BE2C (cell line): ENCODE data around the gene NOS2.
"Not testable (repeated sequence)": the region's sequence is repeated elsewhere in the genome, so short reads cannot be mapped to it uniquely, and the experiment has no call there.

Experiments used
- DNase-seq: peaks from one replicate; pipeline ENCODE4 v3.0.0-alpha.2; 2020
- H3K27me3 ChIP-seq: fragments of 250-450 bp; sonication (Bioruptor Pico); 2 replicates; pipeline ENCODE4 v1.5.1; 2020; ENCODE audit warnings: mild to moderate bottlenecking
- H3K36me3 ChIP-seq: fragments of 250-450 bp; sonication (Bioruptor Pico); 2 replicates; pipeline ENCODE4 v1.5.1; 2020; ENCODE audit warnings: mild to moderate bottlenecking
- H3K4me1 ChIP-seq: fragments of 250-450 bp; sonication (Bioruptor Pico); 2 replicates; pipeline ENCODE4 v1.5.1; 2020
- H3K4me3 ChIP-seq: 2 replicates; pipeline ENCODE4 v1.5.1; 2011; ENCODE audit warnings: low read depth, low read length
- H3K9me3 ChIP-seq: fragments of 250-450 bp; sonication (Bioruptor Pico); 2 replicates; pipeline ENCODE4 v1.5.1; 2020
- TF ChIP-seq, protein P1 (sequence below): IDR thresholded peaks from 2 replicates; pipeline ENCODE4 v1.5.1; 2012; ENCODE audit warnings: mild to moderate bottlenecking, low read depth, low read length

Gene NOS2

DNA sequence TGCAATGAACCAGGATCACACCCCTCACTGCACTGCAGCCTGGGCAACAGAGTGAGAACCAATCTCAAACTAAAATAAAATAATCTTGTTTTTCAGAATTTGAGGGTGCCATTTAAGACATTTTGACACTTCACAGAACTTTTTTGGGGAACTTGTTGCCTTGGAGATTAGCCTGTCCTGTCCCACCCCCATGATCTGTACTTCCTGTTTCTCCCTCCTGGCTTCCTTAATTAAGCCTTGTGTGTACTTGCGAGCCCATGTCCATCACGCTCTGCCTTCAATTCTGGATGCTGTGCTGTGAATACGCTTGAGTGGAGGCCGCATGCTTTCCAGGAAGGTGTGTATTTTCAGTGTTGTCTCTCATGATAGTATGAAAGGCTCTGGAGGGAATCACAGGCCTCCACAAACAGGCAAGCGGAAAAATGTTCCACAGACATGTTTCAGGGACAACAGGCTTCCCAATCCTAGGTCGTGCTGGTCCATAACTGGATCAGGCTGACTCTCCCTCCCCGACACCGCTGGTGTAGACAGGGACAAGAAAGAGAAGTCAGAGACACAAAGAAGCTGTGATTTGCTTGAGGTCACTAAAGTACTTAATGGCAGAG is 56.9 kb downstream of the NOS2 start:
- no peak for DNase-seq
- no peaks in the 10 kb centered on the region for H3K36me3 ChIP-seq
- H3K4me3 ChIP-seq, result no peak overlapping the region
- H3K27me3 ChIP-seq, result no peaks in the 10 kb centered on the region
- TF ChIP-seq, protein P1, sequence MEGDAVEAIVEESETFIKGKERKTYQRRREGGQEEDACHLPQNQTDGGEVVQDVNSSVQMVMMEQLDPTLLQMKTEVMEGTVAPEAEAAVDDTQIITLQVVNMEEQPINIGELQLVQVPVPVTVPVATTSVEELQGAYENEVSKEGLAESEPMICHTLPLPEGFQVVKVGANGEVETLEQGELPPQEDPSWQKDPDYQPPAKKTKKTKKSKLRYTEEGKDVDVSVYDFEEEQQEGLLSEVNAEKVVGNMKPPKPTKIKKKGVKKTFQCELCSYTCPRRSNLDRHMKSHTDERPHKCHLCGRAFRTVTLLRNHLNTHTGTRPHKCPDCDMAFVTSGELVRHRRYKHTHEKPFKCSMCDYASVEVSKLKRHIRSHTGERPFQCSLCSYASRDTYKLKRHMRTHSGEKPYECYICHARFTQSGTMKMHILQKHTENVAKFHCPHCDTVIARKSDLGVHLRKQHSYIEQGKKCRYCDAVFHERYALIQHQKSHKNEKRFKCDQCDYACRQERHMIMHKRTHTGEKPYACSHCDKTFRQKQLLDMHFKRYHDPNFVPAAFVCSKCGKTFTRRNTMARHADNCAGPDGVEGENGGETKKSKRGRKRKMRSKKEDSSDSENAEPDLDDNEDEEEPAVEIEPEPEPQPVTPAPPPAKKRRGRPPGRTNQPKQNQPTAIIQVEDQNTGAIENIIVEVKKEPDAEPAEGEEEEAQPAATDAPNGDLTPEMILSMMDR, result no peak
- no peaks in the 10 kb centered on the region for H3K4me1 ChIP-seq
- no peaks in the 10 kb centered on the region for H3K9me3 ChIP-seq

DNA sequence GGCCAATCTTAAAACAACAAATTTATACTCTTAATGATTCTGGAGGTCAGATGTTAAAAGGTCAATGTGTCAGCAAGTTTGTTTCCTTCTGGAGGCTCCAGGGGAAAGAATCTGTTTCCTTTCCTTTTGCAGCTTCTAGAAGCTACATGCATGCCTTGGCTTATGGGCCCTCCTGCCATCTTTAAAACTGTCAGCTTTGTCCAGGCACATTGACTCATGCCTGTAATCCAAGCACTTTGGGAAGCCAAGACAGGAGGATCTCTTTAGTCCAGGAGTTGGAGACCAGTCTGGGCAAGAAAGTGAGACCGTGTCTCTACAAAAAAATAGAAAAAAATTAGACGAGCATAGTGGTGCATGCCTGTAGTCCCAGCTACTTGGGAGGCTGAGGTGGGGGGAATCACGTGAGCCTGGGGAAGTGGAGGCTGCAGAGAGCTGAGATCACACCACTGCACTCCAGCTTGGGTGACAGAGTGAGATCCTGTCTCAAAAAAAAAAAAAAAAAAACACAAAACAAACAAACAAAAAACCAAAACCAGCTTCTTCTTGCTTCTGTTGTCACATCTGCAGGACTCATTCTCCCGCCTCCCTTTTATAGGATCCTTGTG is 58.3 kb downstream of the NOS2 start:
- TF ChIP-seq, protein P1, result no peak
- H3K9me3 ChIP-seq, result no peaks in the 10 kb centered on the region
- H3K36me3 ChIP-seq, result no peaks in the 10 kb centered on the region
- H3K4me1 ChIP-seq, result no peaks in the 10 kb centered on the region
- H3K4me3 ChIP-seq, result no peak overlapping the region
- DNase-seq, result no peak
- no peaks in the 10 kb centered on the region for H3K27me3 ChIP-seq

DNA sequence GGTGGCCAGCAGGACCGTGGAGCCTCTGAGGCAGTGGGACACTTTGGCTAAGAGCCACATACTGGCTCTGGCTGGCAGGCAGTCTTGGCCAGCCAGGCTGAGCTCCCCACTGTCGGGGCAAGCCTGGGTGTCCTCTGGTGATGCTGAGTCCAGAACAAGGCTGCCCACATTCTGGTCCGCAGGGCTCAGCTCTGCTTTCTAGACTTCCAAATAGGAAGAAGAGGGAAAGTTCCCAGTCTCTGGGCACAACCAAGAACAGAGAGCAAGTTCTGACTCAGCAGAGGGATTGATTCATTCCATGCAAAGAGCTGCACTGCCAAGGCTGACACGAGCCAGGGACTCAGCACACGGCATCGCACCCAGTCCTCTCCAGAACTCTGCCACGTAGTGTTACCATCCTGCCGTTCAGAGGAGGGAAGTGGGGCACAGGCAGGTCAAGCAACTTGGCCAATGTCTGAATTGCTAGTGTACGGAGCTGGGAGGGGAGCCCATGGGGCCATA is 58.9 kb downstream of the NOS2 start:
- TF ChIP-seq, protein P1, result no peak
- no peak for DNase-seq
- H3K27me3 ChIP-seq, result no peaks in the 10 kb centered on the region
- H3K36me3 ChIP-seq, result no peaks in the 10 kb centered on the region
- H3K9me3 ChIP-seq, result no peaks in the 10 kb centered on the region
- H3K4me3 ChIP-seq, result no peak overlapping the region
- H3K4me1 ChIP-seq, result no peaks in the 10 kb centered on the region

DNA sequence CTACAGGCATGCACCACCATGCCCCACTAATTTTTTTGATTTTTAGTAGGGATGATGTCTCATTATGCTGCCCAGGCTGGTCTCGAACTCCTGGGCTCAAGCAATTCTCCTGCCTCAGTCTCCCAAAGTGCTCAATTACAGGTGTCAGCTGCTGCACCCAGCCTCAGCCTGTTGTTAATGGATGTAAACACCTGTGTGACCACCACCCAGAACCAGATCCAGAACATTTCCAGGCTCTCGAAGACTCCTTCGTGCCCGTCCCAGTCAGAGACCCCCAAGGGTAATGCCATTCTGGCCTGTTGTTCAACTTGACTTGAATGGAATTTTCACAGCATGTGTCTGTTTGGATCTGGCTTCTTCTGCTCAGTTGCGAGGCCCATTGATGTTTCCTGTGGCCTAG is 59.8 kb downstream of the NOS2 start:
- DNase-seq, H3K9me3 ChIP-seq, H3K36me3 ChIP-seq, H3K4me1 ChIP-seq, H3K27me3 ChIP-seq, H3K4me3 ChIP-seq: not testable (repeated sequence)

DNA sequence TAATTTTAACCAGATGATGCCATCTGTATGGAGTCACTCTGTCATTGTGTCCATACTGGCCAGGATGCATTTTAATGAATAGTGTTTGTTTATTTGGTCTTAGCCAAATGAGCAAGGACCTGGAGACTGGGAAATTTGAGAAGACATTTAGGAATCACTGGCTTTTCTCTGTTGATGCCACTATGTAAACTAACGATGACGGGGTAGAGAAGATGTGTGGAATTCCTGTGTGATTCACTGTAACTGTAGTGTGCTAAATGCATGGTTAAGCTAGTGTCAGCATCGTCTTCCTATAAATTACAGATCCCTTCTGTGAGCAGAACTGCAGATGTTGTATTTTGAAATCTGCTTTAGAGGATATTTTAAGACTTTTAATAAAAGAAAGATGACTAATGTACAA is 66.6 kb downstream of the NOS2 start:
- no peak for DNase-seq
- no peaks in the 10 kb centered on the region for H3K4me1 ChIP-seq
- no peaks in the 10 kb centered on the region for H3K9me3 ChIP-seq
- H3K36me3 ChIP-seq, result no peaks in the 10 kb centered on the region
- TF ChIP-seq, protein P1, result no peak
- no peaks in the 10 kb centered on the region for H3K27me3 ChIP-seq
- H3K4me3 ChIP-seq, result no peak overlapping the region

DNA sequence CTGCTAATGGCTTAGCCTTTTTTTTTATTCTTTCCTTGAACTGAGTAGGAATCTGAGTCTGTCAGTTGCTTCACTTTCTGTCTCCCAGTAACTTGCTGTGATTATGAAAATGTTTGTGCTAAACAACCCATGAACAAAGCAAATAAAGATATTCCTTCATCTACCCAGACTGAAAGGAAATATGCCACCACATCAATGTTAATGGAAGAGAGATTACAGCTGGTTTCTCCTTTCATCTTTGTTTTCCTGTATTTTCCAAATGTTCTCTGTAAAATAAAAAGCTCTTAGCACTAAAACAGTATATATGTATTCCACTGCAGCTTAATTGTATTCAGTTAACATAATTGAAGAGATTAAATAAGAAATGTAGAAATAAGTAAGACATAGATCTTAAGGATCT is 67.6 kb downstream of the NOS2 start:
- H3K9me3 ChIP-seq, result not testable (repeated sequence)

DNA sequence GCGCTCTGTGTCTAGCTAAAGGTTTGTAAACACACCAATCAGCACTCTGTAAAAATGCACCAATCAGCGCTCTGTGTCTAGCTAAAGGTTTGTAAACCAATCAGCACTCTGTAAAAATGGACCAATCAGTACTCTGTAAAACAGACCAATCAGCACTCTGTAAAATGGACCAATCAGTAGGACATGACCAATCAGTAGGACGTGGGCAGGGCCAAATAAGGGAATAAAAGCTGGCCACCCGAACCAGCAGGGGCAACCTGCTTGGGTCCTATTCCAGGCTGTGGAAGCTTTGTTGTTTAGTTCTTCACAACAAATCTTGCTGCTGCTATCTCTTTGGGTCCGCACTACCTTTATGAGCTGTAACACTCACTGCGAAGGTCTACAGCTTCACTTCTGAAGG is 74.3 kb downstream of the NOS2 start:
- not testable (repeated sequence) for H3K36me3 ChIP-seq, DNase-seq, H3K4me1 ChIP-seq, H3K4me3 ChIP-seq, H3K27me3 ChIP-seq, H3K9me3 ChIP-seq

More for the DNA sequence above, 67.6 kb downstream of the NOS2 start:
- not testable (repeated sequence) for H3K27me3 ChIP-seq, H3K4me1 ChIP-seq, DNase-seq, H3K36me3 ChIP-seq, H3K4me3 ChIP-seq

DNA sequence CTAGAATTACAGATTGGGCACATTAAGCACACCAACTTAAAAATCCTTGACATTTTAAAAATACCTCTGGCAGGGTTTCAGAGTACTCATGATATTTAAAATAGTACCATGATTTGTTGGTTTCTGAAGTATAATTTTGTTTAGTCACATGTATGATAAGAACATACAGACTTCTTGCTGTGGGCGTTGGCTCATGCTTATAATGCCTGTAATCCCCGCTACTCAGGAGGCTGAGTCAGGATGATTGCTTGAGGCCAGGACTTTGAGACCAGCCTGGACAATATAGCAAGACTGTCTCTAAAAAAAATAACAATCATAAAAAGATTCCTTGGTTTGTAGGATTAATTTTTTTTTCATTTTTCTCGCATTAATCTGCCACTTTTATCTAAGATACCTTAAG is 78.5 kb downstream of the NOS2 start:
- Histone ChIP-seq H3K4me3 (no peak overlapping the region), H3K27me3 (no peaks in the 10 kb centered on the region), H3K9me3 (no peaks in the 10 kb centered on the region), H3K36me3 (no peaks in the 10 kb centered on the region), H3K4me1 (no peaks in the 10 kb centered on the region)
- TF ChIP-seq, protein P1, result no peak
- DNase-seq, result no peak
